ENCODE data around the gene SSUH2. TPM values are rescaled to one million over a fixed set of nuclear protein-coding genes. Genes with fewer than 3 reads are reported as not detected.

Gene SSUH2
- total and polyA plus RNA-seq, 2 experiments from 2014 or later: 0.73 to 2.3 TPM

DNA sequence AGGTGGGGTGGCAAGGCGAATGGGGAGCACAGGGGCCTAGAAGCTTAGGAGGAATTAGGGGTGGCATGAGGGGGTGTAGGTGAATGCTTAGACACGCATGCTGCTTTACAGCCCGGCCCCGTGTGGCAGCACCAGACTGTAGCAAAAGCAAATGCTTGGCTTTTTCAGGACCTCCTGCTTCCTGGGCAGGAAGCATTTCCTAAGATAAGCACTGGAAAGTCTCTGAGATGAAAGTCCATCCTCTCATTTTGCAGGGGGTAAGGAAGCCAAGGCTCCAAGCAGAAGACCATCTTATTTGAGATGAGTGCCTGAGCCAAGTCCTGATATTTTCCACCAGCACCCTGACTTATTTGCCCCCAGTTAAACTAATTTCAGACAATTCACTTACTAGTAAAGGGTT lies 12.9 kb downstream of the SSUH2 start:
- Histone ChIP-seq H3K36me3 (ENCODE audit: insufficient read depth) (no peaks in the 10 kb centered on the region), H3K4me2 (no peak overlapping the region), H3K4me1 (ENCODE audit: insufficient read depth) (no peaks in the 10 kb centered on the region), H3K27ac (ENCODE audit: low read depth) (no peak overlapping the region), H2AFZ (no peak overlapping the region), H3K27me3 (ENCODE audit: insufficient read depth) (no peaks in the 10 kb centered on the region), H3K4me3 (no peak overlapping the region), H4K20me1 (replicated peaks; ENCODE audit: insufficient read depth) (no peaks in the 10 kb centered on the region), H3K9me2 (ENCODE audit: insufficient read depth) (no peaks in the 10 kb centered on the region), H3K79me2 (replicated peaks; ENCODE audit: insufficient read depth) (no peaks in the 10 kb centered on the region), H3F3A (replicated peaks; ENCODE audit: low read depth) (no peaks in the 10 kb centered on the region)
- Mint-ChIP-seq H3K4me3 (no peak overlapping the region), H3K36me3 (ENCODE audit: low read depth) (no peaks in the 10 kb centered on the region), H3K9me3 (peaks cover 6% of the 10 kb centered on the region; the same call in 2 of the 3 replicates), H3K4me1 (no peaks in the 10 kb centered on the region), H3K27me3 (ENCODE audit: insufficient read depth, low read depth, poor library complexity) (peaks cover 8% of the 10 kb centered on the region), H3K27ac (no peak overlapping the region)
- TF ChIP-seq, protein P1, sequence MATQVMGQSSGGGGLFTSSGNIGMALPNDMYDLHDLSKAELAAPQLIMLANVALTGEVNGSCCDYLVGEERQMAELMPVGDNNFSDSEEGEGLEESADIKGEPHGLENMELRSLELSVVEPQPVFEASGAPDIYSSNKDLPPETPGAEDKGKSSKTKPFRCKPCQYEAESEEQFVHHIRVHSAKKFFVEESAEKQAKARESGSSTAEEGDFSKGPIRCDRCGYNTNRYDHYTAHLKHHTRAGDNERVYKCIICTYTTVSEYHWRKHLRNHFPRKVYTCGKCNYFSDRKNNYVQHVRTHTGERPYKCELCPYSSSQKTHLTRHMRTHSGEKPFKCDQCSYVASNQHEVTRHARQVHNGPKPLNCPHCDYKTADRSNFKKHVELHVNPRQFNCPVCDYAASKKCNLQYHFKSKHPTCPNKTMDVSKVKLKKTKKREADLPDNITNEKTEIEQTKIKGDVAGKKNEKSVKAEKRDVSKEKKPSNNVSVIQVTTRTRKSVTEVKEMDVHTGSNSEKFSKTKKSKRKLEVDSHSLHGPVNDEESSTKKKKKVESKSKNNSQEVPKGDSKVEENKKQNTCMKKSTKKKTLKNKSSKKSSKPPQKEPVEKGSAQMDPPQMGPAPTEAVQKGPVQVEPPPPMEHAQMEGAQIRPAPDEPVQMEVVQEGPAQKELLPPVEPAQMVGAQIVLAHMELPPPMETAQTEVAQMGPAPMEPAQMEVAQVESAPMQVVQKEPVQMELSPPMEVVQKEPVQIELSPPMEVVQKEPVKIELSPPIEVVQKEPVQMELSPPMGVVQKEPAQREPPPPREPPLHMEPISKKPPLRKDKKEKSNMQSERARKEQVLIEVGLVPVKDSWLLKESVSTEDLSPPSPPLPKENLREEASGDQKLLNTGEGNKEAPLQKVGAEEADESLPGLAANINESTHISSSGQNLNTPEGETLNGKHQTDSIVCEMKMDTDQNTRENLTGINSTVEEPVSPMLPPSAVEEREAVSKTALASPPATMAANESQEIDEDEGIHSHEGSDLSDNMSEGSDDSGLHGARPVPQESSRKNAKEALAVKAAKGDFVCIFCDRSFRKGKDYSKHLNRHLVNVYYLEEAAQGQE (IDR thresholded peaks at IDR 0.05; ENCODE audit: unreplicated experiment): no peak
- TF ChIP-seq, protein P2, sequence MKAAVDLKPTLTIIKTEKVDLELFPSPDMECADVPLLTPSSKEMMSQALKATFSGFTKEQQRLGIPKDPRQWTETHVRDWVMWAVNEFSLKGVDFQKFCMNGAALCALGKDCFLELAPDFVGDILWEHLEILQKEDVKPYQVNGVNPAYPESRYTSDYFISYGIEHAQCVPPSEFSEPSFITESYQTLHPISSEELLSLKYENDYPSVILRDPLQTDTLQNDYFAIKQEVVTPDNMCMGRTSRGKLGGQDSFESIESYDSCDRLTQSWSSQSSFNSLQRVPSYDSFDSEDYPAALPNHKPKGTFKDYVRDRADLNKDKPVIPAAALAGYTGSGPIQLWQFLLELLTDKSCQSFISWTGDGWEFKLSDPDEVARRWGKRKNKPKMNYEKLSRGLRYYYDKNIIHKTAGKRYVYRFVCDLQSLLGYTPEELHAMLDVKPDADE (IDR thresholded peaks at IDR 0.05): no peak
- TF ChIP-seq ZNF114 (CRISPR knock-in tag; IDR thresholded peaks at IDR 0.05) (no peak), CREB1 (CRISPR knock-in tag; IDR thresholded peaks at IDR 0.05; ENCODE audit: low read depth) (no peak), NANOG (IDR thresholded peaks at IDR 0.05; ENCODE audit: borderline replicate concordance) (no peak)
- ATAC-seq: no peak
- no peak for DNase-seq (ENCODE audit: low spot score)

DNA sequence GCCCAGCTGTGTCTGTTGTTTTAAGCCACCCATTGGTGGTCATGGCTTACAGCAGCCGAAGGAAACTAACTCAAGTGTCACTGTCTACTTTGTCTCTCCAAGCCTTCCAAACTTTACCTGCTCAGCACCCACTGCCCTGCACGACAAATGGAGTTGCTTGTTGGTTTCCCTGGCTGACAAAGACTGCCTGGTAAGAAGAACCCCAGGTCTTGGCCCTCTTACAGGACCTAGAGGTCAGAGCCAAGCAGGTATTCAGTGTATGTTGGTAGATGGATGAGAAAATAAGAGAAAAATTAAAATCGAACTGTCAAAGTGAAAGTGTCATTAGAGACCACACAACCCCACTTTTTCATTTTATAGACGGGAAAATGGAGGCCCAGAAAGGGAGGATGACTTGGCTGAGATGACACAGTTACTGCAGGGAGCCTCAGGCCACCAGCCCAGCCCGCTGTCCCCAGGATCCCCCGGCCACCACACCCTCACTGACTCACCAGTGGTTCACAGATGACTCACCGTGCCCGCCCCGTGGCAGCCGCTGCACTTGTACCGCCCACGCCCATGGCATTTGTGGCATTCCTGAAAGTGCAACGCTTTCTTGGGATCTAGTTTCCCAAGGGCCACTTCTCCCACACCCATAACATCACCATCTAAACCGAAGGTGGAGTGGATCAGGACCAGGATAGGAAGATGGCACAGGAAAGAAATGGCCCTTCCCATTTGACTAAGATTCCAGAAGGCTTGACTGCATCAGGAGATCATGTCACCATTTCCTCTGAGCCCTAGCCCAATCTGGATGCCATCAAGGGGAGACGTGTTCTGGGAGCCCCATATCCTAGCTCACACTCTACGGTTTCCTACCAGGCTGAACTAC lies 15.2 kb downstream of the SSUH2 start:
- DNase-seq (ENCODE audit: low spot score) (no peak), ATAC-seq (no peak)
- no peak overlapping the region for H3K4me3 Mint-ChIP-seq
- Histone ChIP-seq H3K4me3 (no peak overlapping the region), H4K20me1 (replicated peaks; ENCODE audit: insufficient read depth) (no peaks in the 10 kb centered on the region), H2AFZ (no peak overlapping the region), H3K27ac (ENCODE audit: low read depth) (no peak overlapping the region), H3K36me3 (ENCODE audit: insufficient read depth) (no peaks in the 10 kb centered on the region), H3K4me2 (no peak overlapping the region), H3K9me2 (ENCODE audit: insufficient read depth) (no peaks in the 10 kb centered on the region), H3F3A (replicated peaks; ENCODE audit: low read depth) (no peaks in the 10 kb centered on the region), H3K79me2 (replicated peaks; ENCODE audit: insufficient read depth) (no peaks in the 10 kb centered on the region), H3K4me1 (ENCODE audit: insufficient read depth) (no peaks in the 10 kb centered on the region), H3K27me3 (ENCODE audit: insufficient read depth) (no peaks in the 10 kb centered on the region)
- H3K9me3 Mint-ChIP-seq: no peaks in the 10 kb centered on the region
- H3K4me1 Mint-ChIP-seq: no peaks in the 10 kb centered on the region
- no peaks in the 10 kb centered on the region for H3K36me3 Mint-ChIP-seq (ENCODE audit: low read depth)
- peaks cover 12% of the 10 kb centered on the region for H3K27me3 Mint-ChIP-seq (ENCODE audit: insufficient read depth, low read depth, poor library complexity)
- H3K27ac Mint-ChIP-seq: no peak overlapping the region
- TF ChIP-seq POLR2AphosphoS5 (IDR thresholded peaks at IDR 0.05; ENCODE audit: low read depth) (no peak), ZNF114 (CRISPR knock-in tag; IDR thresholded peaks at IDR 0.05) (no peak), NANOG (IDR thresholded peaks at IDR 0.05; ENCODE audit: borderline replicate concordance) (no peak), ZNF331 (CRISPR knock-in tag; IDR thresholded peaks at IDR 0.05; ENCODE audit: low read depth) (no peak), EZH2 (IDR thresholded peaks at IDR 0.05; ENCODE audit: low read depth, unreplicated experiment) (no peak), EZH2phosphoT487 (IDR thresholded peaks at IDR 0.05; ENCODE audit: unreplicated experiment) (no peak)
- TF ChIP-seq, protein P3, sequence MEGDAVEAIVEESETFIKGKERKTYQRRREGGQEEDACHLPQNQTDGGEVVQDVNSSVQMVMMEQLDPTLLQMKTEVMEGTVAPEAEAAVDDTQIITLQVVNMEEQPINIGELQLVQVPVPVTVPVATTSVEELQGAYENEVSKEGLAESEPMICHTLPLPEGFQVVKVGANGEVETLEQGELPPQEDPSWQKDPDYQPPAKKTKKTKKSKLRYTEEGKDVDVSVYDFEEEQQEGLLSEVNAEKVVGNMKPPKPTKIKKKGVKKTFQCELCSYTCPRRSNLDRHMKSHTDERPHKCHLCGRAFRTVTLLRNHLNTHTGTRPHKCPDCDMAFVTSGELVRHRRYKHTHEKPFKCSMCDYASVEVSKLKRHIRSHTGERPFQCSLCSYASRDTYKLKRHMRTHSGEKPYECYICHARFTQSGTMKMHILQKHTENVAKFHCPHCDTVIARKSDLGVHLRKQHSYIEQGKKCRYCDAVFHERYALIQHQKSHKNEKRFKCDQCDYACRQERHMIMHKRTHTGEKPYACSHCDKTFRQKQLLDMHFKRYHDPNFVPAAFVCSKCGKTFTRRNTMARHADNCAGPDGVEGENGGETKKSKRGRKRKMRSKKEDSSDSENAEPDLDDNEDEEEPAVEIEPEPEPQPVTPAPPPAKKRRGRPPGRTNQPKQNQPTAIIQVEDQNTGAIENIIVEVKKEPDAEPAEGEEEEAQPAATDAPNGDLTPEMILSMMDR (conservative IDR thresholded peaks at IDR 0.05; ENCODE audit: low read depth in 2 of 2): no peak
- TF ChIP-seq, protein P2 (IDR thresholded peaks at IDR 0.05): no peak
